HCT116 (cell line): ENCODE results near the gene GPATCH2L. TPM values are rescaled to one million over a fixed set of nuclear protein-coding genes. Genes with fewer than 3 reads are reported as not detected.

ENCODE experiments used
- ATAC-seq: fragments of 200-7000 bp; cut with Tn5 transposase; 2 replicates; pipeline ENCODE4 v1.9.1; 2020; ENCODE audit warnings: mild to moderate bottlenecking, moderate library complexity
- BruUV-seq: library from RNA; stranded (reverse); fragments of 400-500 nt; replicated peaks from 2 replicates; lab custom pipeline; 2021; lab: Mats Ljungman, UMichigan
- CTCF ChIA-PET: fragments of 300-600 bp; sonication (Branson Sonifier 250); formaldehyde crosslinking; loops from one replicate; lab custom pipeline; 2021; ENCODE audit warnings: antibody characterized with exemption; lab: Charles Lee
- POLR2A ChIA-PET: fragments of 300-600, 350-600 bp; sonication (Branson Sonifier 250); formaldehyde crosslinking; loops from one replicate; lab custom pipeline; 2021; ENCODE audit warnings: antibody characterized with exemption; lab: Charles Lee
- RAD21 ChIA-PET, 2 experiments: fragments of 300-600 bp; sonication (Branson Sonifier 250); formaldehyde crosslinking; loops; one replicate each; lab custom pipeline; 2023; ENCODE audit warnings: low total read pairs in 2 of 2; ENCODE audit not compliant: uncharacterized antibody in 2 of 2, unreplicated experiment in 2 of 2, low non-redundant PET in 1 of 2; lab: Charles Lee
- DNase-seq: peaks from one replicate; pipeline ENCODE4 v3.0.0-alpha.2; 2010; ENCODE audit warnings: low read depth, low spot score
- H2AFZ ChIP-seq: fragments of 200-600 bp; shearing (Covaris generic), sonication (generic); 2 replicates; pipeline ENCODE4 v1.6.1; 2017; ENCODE audit warnings: low read depth, mixed run types, mixed read lengths, antibody characterized with exemption, low read length; ENCODE audit not compliant: poor library complexity, severe bottlenecking
- H3K27ac ChIP-seq: 2 replicates; pipeline ENCODE4 v1.5.1; 2012; ENCODE audit warnings: low read depth, low read length
- H3K27me3 ChIP-seq: fragments of 200-600 bp; sonication (generic); 2 replicates; pipeline ENCODE4 v1.6.1; 2016; ENCODE audit warnings: mixed run types, low read length, mixed read lengths; ENCODE audit not compliant: insufficient read depth
- H3K36me3 ChIP-seq, 2 experiments: fragments of 200-500 bp in 1 of 2; fragments of 200-600 bp in 1 of 2; sonication (Bioruptor generic) in 1 of 2; sonication (generic) in 1 of 2; 2 replicates each; pipeline versions ENCODE4 v1.5.1 to v1.6.1; 2014 to 2016; ENCODE audit warnings: low read length in 2 of 2, inconsistent platforms in 1 of 2, mixed read lengths in 1 of 2, mixed run types in 1 of 2; ENCODE audit not compliant: insufficient read depth in 2 of 2, control insufficient read depth in 1 of 2
- H3K4me1 ChIP-seq, 2 experiments: fragments of 200-600 bp in 1 of 2; sonication (generic) in 1 of 2; 2 replicates each; pipeline versions ENCODE4 v1.5.1 to v1.6.1; 2012 to 2017; ENCODE audit warnings: low read length in 2 of 2, inconsistent platforms in 1 of 2, mild to moderate bottlenecking in 1 of 2, mixed read lengths in 1 of 2, mixed run types in 1 of 2, moderate library complexity in 1 of 2; ENCODE audit not compliant: insufficient read depth in 2 of 2, control insufficient read depth in 1 of 2
- H3K4me2 ChIP-seq: fragments of 200-600 bp; sonication (generic); 2 replicates; pipeline ENCODE4 v1.6.1; 2017; ENCODE audit warnings: mixed run types, low read length, mixed read lengths
- H3K4me3 ChIP-seq, 2 experiments: fragments of 200-600 bp in 1 of 2; sonication (generic) in 1 of 2; replicated peaks in 1 of 2; 2 replicates each; pipeline ENCODE4 v1.5.1; 2011 to 2016; ENCODE audit warnings: low read length in 2 of 2, control low read depth in 1 of 2, low read depth in 1 of 2, mild to moderate bottlenecking in 1 of 2, mixed read lengths in 1 of 2, mixed run types in 1 of 2
- H3K79me2 ChIP-seq: fragments of 200-600 bp; sonication (generic); 2 replicates; pipeline ENCODE4 v1.6.1; 2017; ENCODE audit warnings: mild to moderate bottlenecking, mixed run types, low read length, moderate library complexity, mixed read lengths; ENCODE audit not compliant: insufficient read depth
- H3K9ac ChIP-seq: fragments of 200-600 bp; sonication (generic); 2 replicates; pipeline ENCODE4 v1.6.1; 2016; ENCODE audit warnings: low read length, mixed read lengths
- H3K9me2 ChIP-seq: fragments of 200-600 bp; sonication (generic), shearing (Covaris generic); 2 replicates; pipeline ENCODE4 v1.6.1; 2017; ENCODE audit warnings: mixed run types, mild to moderate bottlenecking, moderate library complexity; ENCODE audit not compliant: insufficient read depth
- H3K9me3 ChIP-seq, 2 experiments: fragments of 200-500 bp in 1 of 2; fragments of 200-600 bp in 1 of 2; sonication (Bioruptor generic) in 1 of 2; sonication (generic) in 1 of 2; 2 replicates each; pipeline ENCODE4 v1.6.1; 2014 to 2017; ENCODE audit warnings: low read length in 2 of 2, mixed read lengths in 2 of 2, inconsistent platforms in 1 of 2, low read depth in 1 of 2, mild to moderate bottlenecking in 1 of 2, mixed run types in 1 of 2, moderate library complexity in 1 of 2; ENCODE audit not compliant: control insufficient read depth in 1 of 2, insufficient read depth in 1 of 2
- H4K20me1 ChIP-seq: fragments of 200-600 bp; sonication (generic), shearing (Covaris generic); 2 replicates; pipeline ENCODE4 v1.6.1; 2017; ENCODE audit warnings: mixed run types, mild to moderate bottlenecking, moderate library complexity; ENCODE audit not compliant: insufficient read depth
- ATF3 ChIP-seq: IDR thresholded peaks from 2 replicates; pipeline ENCODE4 v1.6.1; 2012
- CBX3 ChIP-seq: IDR thresholded peaks from 2 replicates; pipeline ENCODE4 v1.6.1; 2012; ENCODE audit warnings: low read depth
- CEBPB ChIP-seq: IDR thresholded peaks from 2 replicates; pipeline ENCODE4 v1.6.1; 2012; ENCODE audit warnings: low read depth
- CTCF ChIP-seq, 3 experiments: fragments of 200-600 bp in 1 of 3; sonication (generic) in 1 of 3; IDR thresholded peaks in 2 of 3; conservative IDR thresholded peaks in 1 of 3; 2 replicates each; pipeline ENCODE4 v1.5.1; 2012 to 2017; ENCODE audit warnings: low read depth in 2 of 3, low read length in 2 of 3, antibody characterized with exemption in 1 of 3, borderline replicate concordance in 1 of 3, control low read depth in 1 of 3, mild to moderate bottlenecking in 1 of 3, mixed read lengths in 1 of 3, mixed run types in 1 of 3, moderate library complexity in 1 of 3; ENCODE audit not compliant: insufficient read depth in 1 of 3
- ELF1 ChIP-seq: IDR thresholded peaks from 2 replicates; pipeline ENCODE4 v1.6.1; 2012; ENCODE audit warnings: low read depth, borderline replicate concordance
- JUND ChIP-seq: IDR thresholded peaks from 2 replicates; pipeline ENCODE4 v1.6.1; 2012
- POLR2A ChIP-seq: IDR thresholded peaks from 2 replicates; pipeline ENCODE4 v1.7.0; 2011; ENCODE audit warnings: borderline replicate concordance; ENCODE audit not compliant: insufficient read depth, insufficient read length; ENCODE audit errors: extremely low read depth
- REST ChIP-seq: IDR thresholded peaks from 2 replicates; pipeline ENCODE4 v1.6.1; 2012; ENCODE audit warnings: low read depth
- SIN3A ChIP-seq: IDR thresholded peaks from 2 replicates; pipeline ENCODE4 v1.6.1; 2012; ENCODE audit warnings: low read depth
- SP1 ChIP-seq: IDR thresholded peaks from 2 replicates; pipeline ENCODE4 v1.6.1; 2012; ENCODE audit warnings: low read depth
- SRF ChIP-seq: IDR thresholded peaks from 2 replicates; pipeline ENCODE4 v1.6.1; 2012; ENCODE audit warnings: low read depth
- TCF7L2 ChIP-seq: IDR thresholded peaks from 2 replicates; pipeline ENCODE4 v1.7.0; 2011; ENCODE audit warnings: borderline replicate concordance, inconsistent platforms; ENCODE audit not compliant: insufficient read depth, insufficient read length; ENCODE audit errors: extremely low read depth
- YY1 ChIP-seq: IDR thresholded peaks from 2 replicates; pipeline ENCODE4 v1.6.1; 2011; ENCODE audit warnings: low read length, low read depth, moderate library complexity, mild to moderate bottlenecking; ENCODE audit not compliant: insufficient replicate concordance; ENCODE audit errors: extremely low read depth
- intact Hi-C: fragments of 100-400 bp; cut with micrococcal nuclease; formaldehyde crosslinking; loops from 2 replicates; pipeline ENCODE4 v1.10.0; 2022
- total RNA-seq: library from RNA; stranded (reverse); gene quantifications from one replicate; pipeline ENCODE4 v1.2.1, GENCODE V29; 2021; ENCODE audit not compliant: unreplicated experiment

Gene GPATCH2L
- total RNA-seq, 1 experiment from 2014 or later = 49.2 TPM

DNA sequence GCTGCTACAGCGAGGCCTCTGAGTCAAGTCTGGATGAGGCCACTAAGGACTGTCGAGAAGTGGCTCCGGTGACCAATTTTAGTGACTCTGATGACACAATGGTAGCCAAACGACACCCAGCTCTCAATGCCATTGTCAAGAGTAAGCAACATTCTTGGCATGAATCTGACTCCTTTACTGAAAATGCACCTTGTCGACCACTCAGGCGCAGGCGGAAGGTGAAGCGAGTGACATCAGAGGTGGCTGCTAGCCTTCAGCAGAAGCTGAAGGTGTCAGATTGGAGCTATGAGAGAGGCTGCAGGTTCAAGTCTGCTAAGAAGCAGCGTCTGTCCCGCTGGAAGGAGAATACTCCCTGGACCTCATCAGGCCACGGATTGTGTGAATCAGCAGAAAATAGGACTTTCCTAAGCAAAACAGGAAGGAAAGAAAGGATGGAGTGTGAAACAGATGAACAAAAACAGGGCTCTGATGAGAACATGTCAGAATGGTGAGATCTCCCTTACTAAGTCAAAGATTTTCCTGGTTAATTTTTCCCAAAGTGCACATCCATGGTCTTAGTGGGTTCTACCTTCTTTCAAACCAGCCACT, 2.9 kb downstream of the GPATCH2L start:
- Histone ChIP-seq H3K4me2 (no peak overlapping the region), H3K9ac (no peak overlapping the region), H4K20me1 (no peaks in the 10 kb centered on the region), H3K79me2 (peaks cover 79% of the 10 kb centered on the region), H3K27me3 (no peaks in the 10 kb centered on the region), H3K4me1 (peaks cover 7 to 13% of the 10 kb centered on the region in 2 experiments; a peak in 3 of 4 replicates), H3K9me3 (no peaks in the 10 kb centered on the region), H3K9me2 (no peaks in the 10 kb centered on the region), H3K27ac (no peak overlapping the region), H2AFZ (no peak overlapping the region), H3K36me3 (peaks cover 34 to 39% of the 10 kb centered on the region in 2 experiments; a peak in 3 of 4 replicates), H3K4me3 (no peak overlapping the region)
- ChIA-PET RAD21 (no interaction called here), POLR2A (no interaction called here), CTCF (no interaction called here)
- intact Hi-C loops = no loop called here
- TF ChIP-seq TCF7L2 (no peak), SRF (no peak), JUND (no peak), CEBPB (no peak), REST (no peak), POLR2A (no peak), SP1 (no peak), CBX3 (no peak), ELF1 (no peak), YY1 (no peak), CTCF (IDR thresholded peaks at IDR 0.05 in 2 of 3, conservative IDR thresholded peaks at IDR 0.05 in 1 of 3; ENCODE audit: borderline replicate concordance in 1 of 3, insufficient read depth in 1 of 3, low read depth in 2 of 3, low read length in 2 of 3) (no peak), SIN3A (no peak), ATF3 (no peak)
- ATAC-seq = no peak
- no peak for DNase-seq
- BruUV-seq = no TSS peak
